GM18498 (cell line): Measurements from ENCODE around the gene VPS39.
"Not testable (repeated sequence)": the region's sequence is repeated elsewhere in the genome, so short reads cannot be mapped to it uniquely, and the experiment has no call there.

Experiments
- ATAC-seq: cut with Tn5 transposase; IDR thresholded peaks from one replicate; pipeline ENCODE4 v1.9.1; 2021; ENCODE audit warnings: mild to moderate bottlenecking, moderate library complexity; ENCODE audit not compliant: unreplicated experiment

The VPS39 gene

GRCh38 chr15:42207674-42208579, at the start of gene VPS39:
TSS of gene VPS39 (minus strand) at chr15:42208304. CDS start at chr15:42208153, 151 bp downstream.
- peak; percentile 94 for ATAC-seq

GRCh38 chr15:42253300-42253699, 45.2 kb upstream of the VPS39 start:
- no peak for ATAC-seq

- ATAC-seq, result no peak
Observed at GRCh38 chr15:42240823-42241222, 32.7 kb upstream of the VPS39 start.

- no peak for ATAC-seq
Observed at GRCh38 chr15:42239528-42240182, 31.6 kb upstream of the VPS39 start.

- no peak for ATAC-seq
Observed at GRCh38 chr15:42233107-42233506, 25.0 kb upstream of the VPS39 start.

- ATAC-seq, result no peak
Observed at GRCh38 chr15:42232606-42233005, 24.5 kb upstream of the VPS39 start.

- no peak for ATAC-seq
Observed at GRCh38 chr15:42231088-42231487, 23.0 kb upstream of the VPS39 start.

GRCh38 chr15:42228981-42229380, 20.9 kb upstream of the VPS39 start:
- ATAC-seq, result not testable (repeated sequence)

- ATAC-seq, result no peak
Observed at GRCh38 chr15:42228036-42228435, 19.9 kb upstream of the VPS39 start.

- ATAC-seq, result no peak
Observed at GRCh38 chr15:42226648-42227047, 18.5 kb upstream of the VPS39 start.

- ATAC-seq, result no peak
Observed at GRCh38 chr15:42220216-42220615, 12.1 kb upstream of the VPS39 start.

- ATAC-seq, result no peak
Observed at GRCh38 chr15:42218953-42219592, 11.0 kb upstream of the VPS39 start.

GRCh38 chr15:42217568-42217967, 9.5 kb upstream of the VPS39 start:
- no peak for ATAC-seq

GRCh38 chr15:42215913-42216829, 8.1 kb upstream of the VPS39 start:
- no peak for ATAC-seq

- no peak for ATAC-seq
Observed at GRCh38 chr15:42214600-42214999, 6.5 kb upstream of the VPS39 start.

GRCh38 chr15:42213511-42213910, 5.4 kb upstream of the VPS39 start:
- ATAC-seq, result no peak

GRCh38 chr15:42210696-42211095, 2.6 kb upstream of the VPS39 start:
- no peak for ATAC-seq

- no peak for ATAC-seq
Observed at GRCh38 chr15:42206406-42206805, 1.7 kb downstream of the VPS39 start.

- ATAC-seq, result no peak
Observed at GRCh38 chr15:42203891-42204290, 4.2 kb downstream of the VPS39 start.

GRCh38 chr15:42202653-42203052, 5.5 kb downstream of the VPS39 start:
- ATAC-seq, result no peak

GRCh38 chr15:42201801-42202200, 6.3 kb downstream of the VPS39 start:
- ATAC-seq, result no peak
